PFSK-1 (cell line): ENCODE results near the gene PITRM1.

Experiments used
- FOXP2 ChIP-seq: optimal IDR thresholded peaks from 2 replicates; pipeline ENCODE3; 2011; ENCODE audit warnings: borderline replicate concordance, control low read depth, inconsistent platforms; ENCODE audit not compliant: insufficient read depth; ENCODE audit errors: extremely low read length, extremely low read depth
- POLR2AphosphoS5 ChIP-seq: IDR thresholded peaks from 2 replicates; pipeline ENCODE4 v1.6.1; 2012; ENCODE audit warnings: low read depth, mild to moderate bottlenecking, control low read depth, low read length, moderate library complexity
- REST ChIP-seq, 2 experiments: IDR thresholded peaks; 2 replicates each; pipeline versions ENCODE4 v1.6.1 to v1.8.0; 2011 to 2012; ENCODE audit warnings: low read depth in 2 of 2, low read length in 2 of 2, control low read depth in 1 of 2, inconsistent platforms in 1 of 2, mild to moderate bottlenecking in 1 of 2, moderate library complexity in 1 of 2; ENCODE audit not compliant: insufficient read depth in 1 of 2
- SIN3A ChIP-seq: IDR thresholded peaks from 2 replicates; pipeline ENCODE4 v1.6.1; 2012; ENCODE audit warnings: mild to moderate bottlenecking, low read length, moderate library complexity, borderline replicate concordance; ENCODE audit not compliant: insufficient read depth
- TAF1 ChIP-seq: IDR thresholded peaks from 2 replicates; pipeline ENCODE4 v1.6.1; 2012; ENCODE audit warnings: low read length, control low read depth, borderline replicate concordance; ENCODE audit not compliant: insufficient read depth

The PITRM1 gene

DNA sequence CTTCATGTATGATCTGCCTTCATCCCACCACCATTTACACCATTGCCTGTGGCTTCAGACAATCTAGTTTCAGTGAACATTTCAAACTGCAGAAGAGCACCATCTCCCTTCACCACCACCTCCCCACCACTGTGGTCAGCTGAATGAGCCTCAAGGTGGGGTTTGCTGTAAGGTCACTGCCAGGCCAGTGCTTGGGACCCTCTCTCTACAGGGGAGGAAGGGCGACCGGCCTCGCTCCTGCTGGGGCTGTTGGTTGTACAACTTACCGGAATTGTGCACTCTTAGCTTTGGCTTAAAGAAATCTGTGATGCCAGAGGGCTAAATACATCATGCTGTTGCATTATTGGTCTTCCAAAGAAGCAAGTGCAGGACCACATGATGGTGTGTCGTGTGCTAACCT, 78.6 kb downstream of the PITRM1 start:
- TF ChIP-seq TAF1 = no peak
- no peak for TF ChIP-seq POLR2AphosphoS5
- no peak for TF ChIP-seq SIN3A
- TF ChIP-seq REST (IDR thresholded peaks at IDR 0.05; ENCODE audit: insufficient read depth in 1 of 2, low read depth in 2 of 2, low read length in 2 of 2) = no peak
- no peak for TF ChIP-seq FOXP2

DNA sequence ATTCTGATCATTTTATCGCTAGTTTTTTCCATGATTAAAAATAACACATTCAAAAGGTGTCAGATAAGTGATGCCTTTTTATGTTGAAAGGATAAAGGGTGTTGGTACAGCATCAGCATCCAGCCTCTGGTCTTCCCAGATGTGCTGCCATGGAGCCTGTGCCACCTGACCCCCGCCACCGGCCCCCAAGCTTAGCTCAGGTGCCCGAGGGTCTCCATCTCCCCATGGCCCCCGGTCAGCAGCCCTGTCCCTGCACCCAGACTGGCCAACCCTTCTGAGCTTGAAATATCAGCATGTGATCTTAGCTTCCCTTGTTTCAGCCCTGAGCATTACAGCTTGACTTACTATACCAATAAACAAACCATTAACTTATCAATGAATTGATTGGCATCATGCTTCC, 80.7 kb downstream of the PITRM1 start:
- TF ChIP-seq POLR2AphosphoS5 = no peak
- no peak for TF ChIP-seq FOXP2
- TF ChIP-seq REST (IDR thresholded peaks at IDR 0.05; ENCODE audit: insufficient read depth in 1 of 2, low read depth in 2 of 2, low read length in 2 of 2) = no peak
- TF ChIP-seq SIN3A = no peak

GRCh38 chr10:3090914-3091787, 81.4 kb downstream of the PITRM1 start:
- no peak for TF ChIP-seq REST (IDR thresholded peaks at IDR 0.05; ENCODE audit: insufficient read depth in 1 of 2, low read depth in 2 of 2, low read length in 2 of 2)
- TF ChIP-seq SIN3A = no peak
- TF ChIP-seq POLR2AphosphoS5 = no peak
- TF ChIP-seq FOXP2 = no peak
- no peak for TF ChIP-seq TAF1

DNA sequence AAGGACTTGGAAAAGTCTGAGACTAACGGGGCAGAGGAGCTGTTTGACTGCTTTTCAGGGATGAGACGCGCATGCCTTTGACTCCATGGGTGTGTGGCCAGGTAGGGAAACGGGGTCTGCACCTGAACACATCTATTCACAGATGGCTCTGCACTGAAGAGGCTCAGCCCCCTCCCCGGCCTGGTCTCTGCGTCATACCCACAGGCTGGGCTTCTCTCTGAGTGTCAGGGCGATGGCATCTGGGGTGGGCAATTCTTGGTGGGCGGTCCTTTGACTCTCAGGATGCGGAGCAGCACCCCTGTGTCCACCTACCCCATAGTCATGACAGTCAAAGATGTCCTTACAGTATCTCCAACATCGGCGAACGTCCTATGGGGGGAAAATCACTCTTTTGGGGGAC, 82.2 kb downstream of the PITRM1 start:
- TF ChIP-seq REST (IDR thresholded peaks at IDR 0.05; ENCODE audit: insufficient read depth in 1 of 2, low read depth in 2 of 2, low read length in 2 of 2) (no peak), TAF1 (no peak), FOXP2 (no peak), POLR2AphosphoS5 (no peak), SIN3A (no peak)
